GM23338 (cell line): ENCODE results near the gene PSMG2. TPM values are rescaled to one million over a fixed set of nuclear protein-coding genes. Genes with fewer than 3 reads are reported as not detected.

ENCODE experiments used
- ATAC-seq: fragments of 200-7000 bp; cut with Tn5 transposase; 3 replicates; pipeline ENCODE4 v1.9.1; 2020
- DNase-seq: peaks from one replicate; pipeline ENCODE4 v3.0.0-alpha.2; 2015; ENCODE audit warnings: low spot score
- H2AFZ ChIP-seq: fragments of 200-600 bp; sonication (generic); 2 replicates; pipeline ENCODE4 v1.8.0; 2016; ENCODE audit warnings: antibody characterized with exemption, mild to moderate bottlenecking, moderate library complexity
- H3F3A ChIP-seq: fragments of 200-600 bp; sonication (generic); replicated peaks from 2 replicates; pipeline ENCODE4 v1.8.0; 2017; ENCODE audit warnings: antibody characterized with exemption, mixed run types, low read depth
- H3K27ac ChIP-seq: fragments of 200-600 bp; sonication (generic); 2 replicates; pipeline ENCODE4 v1.6.1; 2016; ENCODE audit warnings: low read depth
- H3K27me3 ChIP-seq: fragments of 200-600 bp; sonication (generic); 2 replicates; pipeline ENCODE4 v1.8.0; 2016; ENCODE audit warnings: mild to moderate bottlenecking, mixed run types, moderate library complexity; ENCODE audit not compliant: insufficient read depth
- H3K36me3 ChIP-seq: fragments of 200-600 bp; sonication (generic); 2 replicates; pipeline ENCODE4 v1.8.0; 2016; ENCODE audit warnings: mild to moderate bottlenecking; ENCODE audit not compliant: insufficient read depth
- H3K4me1 ChIP-seq: fragments of 200-600 bp; sonication (generic); 2 replicates; pipeline ENCODE4 v1.8.0; 2016; ENCODE audit warnings: mild to moderate bottlenecking, moderate library complexity; ENCODE audit not compliant: insufficient read depth
- H3K4me2 ChIP-seq: fragments of 200-600 bp; sonication (generic); 2 replicates; pipeline ENCODE4 v1.7.1; 2017; ENCODE audit warnings: mixed run types
- H3K4me3 ChIP-seq: fragments of 200-600 bp; sonication (generic); 2 replicates; pipeline ENCODE4 v1.6.1; 2016; ENCODE audit warnings: mixed run types
- H3K79me2 ChIP-seq: fragments of 200-600 bp; sonication (generic); replicated peaks from 2 replicates; pipeline ENCODE4 v1.8.0; 2017; ENCODE audit warnings: mild to moderate bottlenecking; ENCODE audit not compliant: insufficient read depth
- H3K9me2 ChIP-seq: fragments of 200-600 bp; sonication (generic); 2 replicates; pipeline ENCODE4 v1.8.0; 2017; ENCODE audit not compliant: insufficient read depth
- H4K20me1 ChIP-seq: fragments of 200-600 bp; sonication (generic); replicated peaks from 2 replicates; pipeline ENCODE4 v1.8.0; 2017; ENCODE audit warnings: mild to moderate bottlenecking; ENCODE audit not compliant: insufficient read depth
- H3K27ac Mint-ChIP-seq: 2 replicates; pipeline ENCODE4 v1.8.0; 2020; ENCODE audit warnings: inconsistent platforms, mild to moderate bottlenecking, moderate library complexity, mixed read lengths
- H3K27me3 Mint-ChIP-seq: 3 replicates; pipeline ENCODE4 v1.8.0; 2022; ENCODE audit warnings: low read depth, mild to moderate bottlenecking, moderate library complexity, mixed read lengths, inconsistent platforms; ENCODE audit not compliant: insufficient read depth, poor library complexity
- H3K36me3 Mint-ChIP-seq: 3 replicates; pipeline ENCODE4 v1.8.0; 2021; ENCODE audit warnings: low read depth, mild to moderate bottlenecking, inconsistent platforms, moderate library complexity, mixed read lengths
- H3K4me1 Mint-ChIP-seq: 3 replicates; pipeline ENCODE4 v1.8.0; 2020; ENCODE audit warnings: mild to moderate bottlenecking, inconsistent platforms, mixed read lengths
- H3K4me3 Mint-ChIP-seq: 3 replicates; pipeline ENCODE4 v1.8.0; 2021; ENCODE audit warnings: moderate library complexity, mild to moderate bottlenecking, inconsistent platforms, mixed read lengths
- H3K9me3 Mint-ChIP-seq: 3 replicates; pipeline ENCODE4 v1.8.0; 2020; ENCODE audit warnings: moderate library complexity, mild to moderate bottlenecking, inconsistent platforms, mixed read lengths
- CREB1 ChIP-seq: fragments of 250-450 bp; sonication (Bioruptor Pico); IDR thresholded peaks from 2 replicates; pipeline ENCODE4 v1.5.0; 2020; ENCODE audit warnings: low read depth, mild to moderate bottlenecking, moderate library complexity
- EZH2 ChIP-seq: fragments of 200-600 bp; sonication (generic); IDR thresholded peaks from one replicate; pipeline ENCODE4 v1.8.0; 2017; ENCODE audit warnings: antibody characterized with exemption, mild to moderate bottlenecking, low read depth; ENCODE audit not compliant: unreplicated experiment
- EZH2phosphoT487 ChIP-seq: fragments of 200-600 bp; sonication (generic); IDR thresholded peaks from one replicate; pipeline ENCODE4 v1.8.1; 2018; ENCODE audit warnings: antibody characterized with exemption; ENCODE audit not compliant: unreplicated experiment
- JUNB ChIP-seq: IDR thresholded peaks from one replicate; pipeline ENCODE4 v1.6.1; 2016; ENCODE audit warnings: antibody characterized with exemption; ENCODE audit not compliant: unreplicated experiment
- NANOG ChIP-seq: IDR thresholded peaks from 2 replicates; pipeline ENCODE4 v1.6.1; 2016; ENCODE audit warnings: antibody characterized with exemption, borderline replicate concordance
- POLR2AphosphoS5 ChIP-seq: IDR thresholded peaks from 2 replicates; pipeline ENCODE4 v1.6.1; 2016; ENCODE audit warnings: antibody characterized with exemption, low read depth
- STAT1 ChIP-seq: IDR thresholded peaks from one replicate; pipeline ENCODE4 v1.6.1; 2016; ENCODE audit warnings: antibody characterized with exemption; ENCODE audit not compliant: unreplicated experiment
- ZNF114 ChIP-seq: fragments of 250-450 bp; sonication (Bioruptor Pico); IDR thresholded peaks from 2 replicates; pipeline ENCODE4 v1.5.0; 2020; ENCODE audit warnings: mild to moderate bottlenecking, moderate library complexity
- ZNF331 ChIP-seq: fragments of 250-450 bp; sonication (Bioruptor Pico); IDR thresholded peaks from 2 replicates; pipeline ENCODE4 v1.5.0; 2020; ENCODE audit warnings: low read depth, mild to moderate bottlenecking, moderate library complexity
- polyA plus RNA-seq: library from polyadenylated mRNA; unstranded; fragments of >200 nt; fragmentation: Nextera tagmentation; extraction: Ambion mirVana; gene quantifications from 2 replicates; pipeline ENCODE4 v1.2.1, GENCODE V29; 2016
- total RNA-seq: library from RNA; depleted of rRNA; stranded (reverse); fragments of >200 nt; shearing (Covaris generic); gene quantifications from 2 replicates; pipeline ENCODE4 v1.2.3, GENCODE V29; 2014
- TF ChIP-seq, protein P1 (sequence below), 2 experiments: fragments of 200-600 bp in 1 of 2; sonication (generic) in 1 of 2; conservative IDR thresholded peaks; 2 replicates each; pipeline versions ENCODE4 v1.5.1 to v1.6.1; 2016 to 2017; ENCODE audit warnings: antibody characterized with exemption in 2 of 2, low read depth in 2 of 2, mild to moderate bottlenecking in 2 of 2, moderate library complexity in 1 of 2
- TF ChIP-seq, protein P2 (sequence below): fragments of 250-450 bp; sonication (Bioruptor Pico); IDR thresholded peaks from 2 replicates; pipeline ENCODE4 v1.5.0; 2020; ENCODE audit warnings: mild to moderate bottlenecking, moderate library complexity
- TF ChIP-seq, protein P3 (sequence below): IDR thresholded peaks from 2 replicates; pipeline ENCODE4 v1.6.1; 2016; ENCODE audit warnings: antibody characterized with exemption
- TF ChIP-seq, protein P4 (sequence below): IDR thresholded peaks from one replicate; pipeline ENCODE4 v1.6.1; 2018; ENCODE audit warnings: antibody characterized with exemption; ENCODE audit not compliant: unreplicated experiment

The PSMG2 gene
- total and polyA plus RNA-seq, 2 experiments from 2014 or later, result 87.8 to 151 TPM

DNA sequence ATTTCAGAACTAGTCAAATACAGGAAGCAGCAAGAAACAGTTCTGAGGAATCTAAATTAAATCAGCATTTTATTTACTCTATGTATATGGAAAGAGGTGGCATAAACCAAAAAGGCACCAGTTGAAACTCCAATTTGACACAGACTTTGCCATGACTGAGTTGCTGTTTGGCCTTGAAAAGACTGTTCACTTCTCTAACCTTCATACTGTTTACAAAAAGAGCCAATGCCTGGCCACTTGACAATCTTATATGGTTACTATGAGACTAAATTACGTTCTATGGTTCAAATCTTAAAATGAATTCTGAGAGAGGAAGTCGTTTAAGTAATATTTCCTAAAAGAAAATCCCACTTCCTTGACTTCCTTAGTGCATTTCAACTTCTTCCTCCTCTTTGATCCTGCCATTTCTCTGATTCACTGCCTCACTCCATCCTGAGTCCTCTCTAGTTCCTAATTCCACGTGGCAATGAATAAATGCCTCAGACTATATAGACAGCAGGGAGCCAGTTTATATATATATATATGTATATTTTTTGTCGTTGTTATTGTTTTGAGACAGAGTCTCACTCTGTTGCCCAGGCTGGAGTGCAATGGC lies 13.5 kb upstream of the PSMG2 start:
- Mint-ChIP-seq H3K9me3 (no peaks in the 10 kb centered on the region; the same call in 2 of the 3 replicates), H3K27me3 (no peaks in the 10 kb centered on the region), H3K4me1 (no peaks in the 10 kb centered on the region), H3K36me3 (peaks cover 27% of the 10 kb centered on the region; the same call in 2 of the 3 replicates), H3K27ac (no peak overlapping the region), H3K4me3 (no peak overlapping the region)
- ATAC-seq, result no peak
- TF ChIP-seq CREB1 (CRISPR knock-in tag) (no peak), ZNF331 (CRISPR knock-in tag) (no peak), JUNB (no peak), POLR2AphosphoS5 (no peak), STAT1 (no peak), EZH2phosphoT487 (no peak), ZNF114 (no peak), NANOG (no peak), EZH2 (no peak)
- TF ChIP-seq, protein P1, sequence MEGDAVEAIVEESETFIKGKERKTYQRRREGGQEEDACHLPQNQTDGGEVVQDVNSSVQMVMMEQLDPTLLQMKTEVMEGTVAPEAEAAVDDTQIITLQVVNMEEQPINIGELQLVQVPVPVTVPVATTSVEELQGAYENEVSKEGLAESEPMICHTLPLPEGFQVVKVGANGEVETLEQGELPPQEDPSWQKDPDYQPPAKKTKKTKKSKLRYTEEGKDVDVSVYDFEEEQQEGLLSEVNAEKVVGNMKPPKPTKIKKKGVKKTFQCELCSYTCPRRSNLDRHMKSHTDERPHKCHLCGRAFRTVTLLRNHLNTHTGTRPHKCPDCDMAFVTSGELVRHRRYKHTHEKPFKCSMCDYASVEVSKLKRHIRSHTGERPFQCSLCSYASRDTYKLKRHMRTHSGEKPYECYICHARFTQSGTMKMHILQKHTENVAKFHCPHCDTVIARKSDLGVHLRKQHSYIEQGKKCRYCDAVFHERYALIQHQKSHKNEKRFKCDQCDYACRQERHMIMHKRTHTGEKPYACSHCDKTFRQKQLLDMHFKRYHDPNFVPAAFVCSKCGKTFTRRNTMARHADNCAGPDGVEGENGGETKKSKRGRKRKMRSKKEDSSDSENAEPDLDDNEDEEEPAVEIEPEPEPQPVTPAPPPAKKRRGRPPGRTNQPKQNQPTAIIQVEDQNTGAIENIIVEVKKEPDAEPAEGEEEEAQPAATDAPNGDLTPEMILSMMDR (conservative IDR thresholded peaks at IDR 0.05; ENCODE audit: low read depth in 2 of 2), result no peak
- TF ChIP-seq, protein P2, sequence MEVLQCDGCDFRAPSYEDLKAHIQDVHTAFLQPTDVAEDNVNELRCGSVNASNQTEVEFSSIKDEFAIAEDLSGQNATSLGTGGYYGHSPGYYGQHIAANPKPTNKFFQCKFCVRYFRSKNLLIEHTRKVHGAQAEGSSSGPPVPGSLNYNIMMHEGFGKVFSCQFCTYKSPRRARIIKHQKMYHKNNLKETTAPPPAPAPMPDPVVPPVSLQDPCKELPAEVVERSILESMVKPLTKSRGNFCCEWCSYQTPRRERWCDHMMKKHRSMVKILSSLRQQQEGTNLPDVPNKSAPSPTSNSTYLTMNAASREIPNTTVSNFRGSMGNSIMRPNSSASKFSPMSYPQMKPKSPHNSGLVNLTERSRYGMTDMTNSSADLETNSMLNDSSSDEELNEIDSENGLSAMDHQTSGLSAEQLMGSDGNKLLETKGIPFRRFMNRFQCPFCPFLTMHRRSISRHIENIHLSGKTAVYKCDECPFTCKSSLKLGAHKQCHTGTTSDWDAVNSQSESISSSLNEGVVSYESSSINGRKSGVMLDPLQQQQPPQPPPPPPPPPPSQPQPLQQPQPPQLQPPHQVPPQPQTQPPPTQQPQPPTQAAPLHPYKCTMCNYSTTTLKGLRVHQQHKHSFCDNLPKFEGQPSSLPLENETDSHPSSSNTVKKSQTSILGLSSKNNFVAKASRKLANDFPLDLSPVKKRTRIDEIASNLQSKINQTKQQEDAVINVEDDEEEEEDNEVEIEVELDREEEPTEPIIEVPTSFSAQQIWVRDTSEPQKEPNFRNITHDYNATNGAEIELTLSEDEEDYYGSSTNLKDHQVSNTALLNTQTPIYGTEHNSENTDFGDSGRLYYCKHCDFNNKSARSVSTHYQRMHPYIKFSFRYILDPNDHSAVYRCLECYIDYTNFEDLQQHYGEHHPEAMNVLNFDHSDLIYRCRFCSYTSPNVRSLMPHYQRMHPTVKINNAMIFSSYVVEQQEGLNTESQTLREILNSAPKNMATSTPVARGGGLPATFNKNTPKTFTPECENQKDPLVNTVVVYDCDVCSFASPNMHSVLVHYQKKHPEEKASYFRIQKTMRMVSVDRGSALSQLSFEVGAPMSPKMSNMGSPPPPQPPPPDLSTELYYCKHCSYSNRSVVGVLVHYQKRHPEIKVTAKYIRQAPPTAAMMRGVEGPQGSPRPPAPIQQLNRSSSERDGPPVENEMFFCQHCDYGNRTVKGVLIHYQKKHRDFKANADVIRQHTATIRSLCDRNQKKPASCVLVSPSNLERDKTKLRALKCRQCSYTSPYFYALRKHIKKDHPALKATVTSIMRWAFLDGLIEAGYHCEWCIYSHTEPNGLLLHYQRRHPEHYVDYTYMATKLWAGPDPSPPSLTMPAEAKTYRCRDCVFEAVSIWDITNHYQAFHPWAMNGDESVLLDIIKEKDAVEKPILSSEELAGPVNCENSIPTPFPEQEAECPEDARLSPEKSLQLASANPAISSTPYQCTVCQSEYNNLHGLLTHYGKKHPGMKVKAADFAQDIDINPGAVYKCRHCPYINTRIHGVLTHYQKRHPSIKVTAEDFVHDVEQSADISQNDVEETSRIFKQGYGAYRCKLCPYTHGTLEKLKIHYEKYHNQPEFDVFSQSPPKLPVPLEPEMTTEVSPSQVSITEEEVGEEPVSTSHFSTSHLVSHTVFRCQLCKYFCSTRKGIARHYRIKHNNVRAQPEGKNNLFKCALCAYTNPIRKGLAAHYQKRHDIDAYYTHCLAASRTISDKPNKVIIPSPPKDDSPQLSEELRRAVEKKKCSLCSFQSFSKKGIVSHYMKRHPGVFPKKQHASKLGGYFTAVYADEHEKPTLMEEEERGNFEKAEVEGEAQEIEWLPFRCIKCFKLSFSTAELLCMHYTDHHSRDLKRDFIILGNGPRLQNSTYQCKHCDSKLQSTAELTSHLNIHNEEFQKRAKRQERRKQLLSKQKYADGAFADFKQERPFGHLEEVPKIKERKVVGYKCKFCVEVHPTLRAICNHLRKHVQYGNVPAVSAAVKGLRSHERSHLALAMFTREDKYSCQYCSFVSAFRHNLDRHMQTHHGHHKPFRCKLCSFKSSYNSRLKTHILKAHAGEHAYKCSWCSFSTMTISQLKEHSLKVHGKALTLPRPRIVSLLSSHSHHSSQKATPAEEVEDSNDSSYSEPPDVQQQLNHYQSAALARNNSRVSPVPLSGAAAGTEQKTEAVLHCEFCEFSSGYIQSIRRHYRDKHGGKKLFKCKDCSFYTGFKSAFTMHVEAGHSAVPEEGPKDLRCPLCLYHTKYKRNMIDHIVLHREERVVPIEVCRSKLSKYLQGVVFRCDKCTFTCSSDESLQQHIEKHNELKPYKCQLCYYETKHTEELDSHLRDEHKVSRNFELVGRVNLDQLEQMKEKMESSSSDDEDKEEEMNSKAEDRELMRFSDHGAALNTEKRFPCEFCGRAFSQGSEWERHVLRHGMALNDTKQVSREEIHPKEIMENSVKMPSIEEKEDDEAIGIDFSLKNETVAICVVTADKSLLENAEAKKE, result no peak
- TF ChIP-seq, protein P3, sequence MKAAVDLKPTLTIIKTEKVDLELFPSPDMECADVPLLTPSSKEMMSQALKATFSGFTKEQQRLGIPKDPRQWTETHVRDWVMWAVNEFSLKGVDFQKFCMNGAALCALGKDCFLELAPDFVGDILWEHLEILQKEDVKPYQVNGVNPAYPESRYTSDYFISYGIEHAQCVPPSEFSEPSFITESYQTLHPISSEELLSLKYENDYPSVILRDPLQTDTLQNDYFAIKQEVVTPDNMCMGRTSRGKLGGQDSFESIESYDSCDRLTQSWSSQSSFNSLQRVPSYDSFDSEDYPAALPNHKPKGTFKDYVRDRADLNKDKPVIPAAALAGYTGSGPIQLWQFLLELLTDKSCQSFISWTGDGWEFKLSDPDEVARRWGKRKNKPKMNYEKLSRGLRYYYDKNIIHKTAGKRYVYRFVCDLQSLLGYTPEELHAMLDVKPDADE, result no peak
- TF ChIP-seq, protein P4, sequence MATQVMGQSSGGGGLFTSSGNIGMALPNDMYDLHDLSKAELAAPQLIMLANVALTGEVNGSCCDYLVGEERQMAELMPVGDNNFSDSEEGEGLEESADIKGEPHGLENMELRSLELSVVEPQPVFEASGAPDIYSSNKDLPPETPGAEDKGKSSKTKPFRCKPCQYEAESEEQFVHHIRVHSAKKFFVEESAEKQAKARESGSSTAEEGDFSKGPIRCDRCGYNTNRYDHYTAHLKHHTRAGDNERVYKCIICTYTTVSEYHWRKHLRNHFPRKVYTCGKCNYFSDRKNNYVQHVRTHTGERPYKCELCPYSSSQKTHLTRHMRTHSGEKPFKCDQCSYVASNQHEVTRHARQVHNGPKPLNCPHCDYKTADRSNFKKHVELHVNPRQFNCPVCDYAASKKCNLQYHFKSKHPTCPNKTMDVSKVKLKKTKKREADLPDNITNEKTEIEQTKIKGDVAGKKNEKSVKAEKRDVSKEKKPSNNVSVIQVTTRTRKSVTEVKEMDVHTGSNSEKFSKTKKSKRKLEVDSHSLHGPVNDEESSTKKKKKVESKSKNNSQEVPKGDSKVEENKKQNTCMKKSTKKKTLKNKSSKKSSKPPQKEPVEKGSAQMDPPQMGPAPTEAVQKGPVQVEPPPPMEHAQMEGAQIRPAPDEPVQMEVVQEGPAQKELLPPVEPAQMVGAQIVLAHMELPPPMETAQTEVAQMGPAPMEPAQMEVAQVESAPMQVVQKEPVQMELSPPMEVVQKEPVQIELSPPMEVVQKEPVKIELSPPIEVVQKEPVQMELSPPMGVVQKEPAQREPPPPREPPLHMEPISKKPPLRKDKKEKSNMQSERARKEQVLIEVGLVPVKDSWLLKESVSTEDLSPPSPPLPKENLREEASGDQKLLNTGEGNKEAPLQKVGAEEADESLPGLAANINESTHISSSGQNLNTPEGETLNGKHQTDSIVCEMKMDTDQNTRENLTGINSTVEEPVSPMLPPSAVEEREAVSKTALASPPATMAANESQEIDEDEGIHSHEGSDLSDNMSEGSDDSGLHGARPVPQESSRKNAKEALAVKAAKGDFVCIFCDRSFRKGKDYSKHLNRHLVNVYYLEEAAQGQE, result no peak
- Histone ChIP-seq H3K4me3 (no peak overlapping the region), H3K4me2 (no peak overlapping the region), H3F3A (no peaks in the 10 kb centered on the region), H3K9me2 (no peaks in the 10 kb centered on the region), H3K27me3 (no peaks in the 10 kb centered on the region), H4K20me1 (peaks cover 5% of the 10 kb centered on the region; the same call in 1 of the 2 replicates), H3K27ac (no peak overlapping the region), H2AFZ (no peak overlapping the region), H3K4me1 (no peaks in the 10 kb centered on the region), H3K36me3 (peaks cover 16% of the 10 kb centered on the region; the same call in 1 of the 2 replicates), H3K79me2 (no peaks in the 10 kb centered on the region)
- no peak for DNase-seq
